GM18511 (cell line): ENCODE data around the gene ERN1.
"Not testable (repeated sequence)": the region's sequence is repeated elsewhere in the genome, so short reads cannot be mapped to it uniquely, and the experiment has no call there.

Experiments used
- ATAC-seq: cut with Tn5 transposase; IDR thresholded peaks from one replicate; pipeline ENCODE4 v1.9.1; 2021; ENCODE audit warnings: mild to moderate bottlenecking, moderate library complexity; ENCODE audit not compliant: unreplicated experiment

ERN1 gene

GRCh38 chr17:64038331-64039105, 91.4 kb downstream of the ERN1 start:
- ATAC-seq, result no peak

DNA sequence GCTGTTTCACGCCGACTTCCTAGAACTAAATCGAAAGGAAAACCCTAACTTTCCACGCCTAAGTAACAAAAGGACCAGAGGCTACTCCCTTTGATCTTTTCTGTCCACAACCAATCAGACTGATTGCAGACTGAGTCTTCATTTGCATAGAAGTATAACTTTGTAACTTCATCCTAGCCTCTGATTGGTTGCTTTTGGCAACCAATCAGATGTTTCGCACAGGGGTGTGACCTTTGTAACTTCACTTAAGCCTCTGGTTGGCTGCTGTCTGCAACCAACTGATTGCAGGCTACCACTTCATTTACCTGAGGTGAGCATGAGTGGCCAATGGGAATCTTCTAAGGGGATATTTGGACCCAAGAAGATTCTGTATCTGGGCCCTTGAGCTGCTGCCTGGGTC, 92.1 kb downstream of the ERN1 start:
- ATAC-seq, result no peak

DNA sequence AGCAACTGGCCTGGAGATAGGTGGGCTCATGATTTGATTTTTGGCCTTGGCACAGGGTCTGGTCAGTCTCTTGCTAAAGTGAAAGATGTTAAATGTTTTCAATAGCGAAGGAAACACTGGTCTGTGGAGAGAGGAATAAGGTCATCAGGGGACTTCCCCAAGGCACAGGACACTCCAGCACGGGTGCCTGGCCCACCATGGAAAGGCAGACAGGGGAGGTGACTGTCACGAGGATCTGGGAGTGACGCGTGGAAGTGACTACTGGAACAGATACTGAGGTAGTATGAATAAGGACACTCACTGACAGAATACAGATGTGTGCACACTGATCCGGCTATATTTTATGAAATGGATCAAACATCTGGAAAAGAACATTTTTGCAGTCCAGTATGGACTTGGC, 92.8 kb downstream of the ERN1 start:
- no peak for ATAC-seq

GRCh38 chr17:64036198-64036922, 93.6 kb downstream of the ERN1 start:
- no peak for ATAC-seq

DNA sequence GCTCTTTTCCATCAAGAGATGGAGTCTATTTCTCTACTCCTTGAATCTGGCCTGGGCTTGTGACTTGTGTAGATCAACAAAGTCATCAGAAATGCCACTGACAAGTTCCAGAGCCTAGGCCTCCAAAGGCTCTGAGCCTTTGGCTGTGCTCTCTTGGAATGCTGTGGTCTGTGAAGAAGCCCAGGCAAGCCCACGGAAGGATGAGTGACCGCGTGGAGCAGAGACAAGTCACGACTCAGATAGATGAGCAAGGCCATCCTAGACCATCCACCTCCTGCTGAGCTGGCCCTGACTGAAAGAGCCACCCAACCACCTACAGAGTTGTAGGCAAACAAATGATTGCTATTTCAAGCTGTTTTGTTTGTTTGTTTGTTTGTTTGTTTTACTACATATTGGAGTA, 97.9 kb downstream of the ERN1 start:
- ATAC-seq, result no peak

- no peak for ATAC-seq
Measured at GRCh38 chr17:64028874-64029464, 101.0 kb downstream of the ERN1 start.

GRCh38 chr17:64025732-64026294, 104.1 kb downstream of the ERN1 start:
- peak; percentile 66 for ATAC-seq

GRCh38 chr17:64024781-64025731, 104.9 kb downstream of the ERN1 start:
- ATAC-seq, result no peak

GRCh38 chr17:64024215-64024654, 105.7 kb downstream of the ERN1 start:
- ATAC-seq, result no peak

- ATAC-seq, result no peak
Measured at GRCh38 chr17:64022611-64023063, 107.3 kb downstream of the ERN1 start.

DNA sequence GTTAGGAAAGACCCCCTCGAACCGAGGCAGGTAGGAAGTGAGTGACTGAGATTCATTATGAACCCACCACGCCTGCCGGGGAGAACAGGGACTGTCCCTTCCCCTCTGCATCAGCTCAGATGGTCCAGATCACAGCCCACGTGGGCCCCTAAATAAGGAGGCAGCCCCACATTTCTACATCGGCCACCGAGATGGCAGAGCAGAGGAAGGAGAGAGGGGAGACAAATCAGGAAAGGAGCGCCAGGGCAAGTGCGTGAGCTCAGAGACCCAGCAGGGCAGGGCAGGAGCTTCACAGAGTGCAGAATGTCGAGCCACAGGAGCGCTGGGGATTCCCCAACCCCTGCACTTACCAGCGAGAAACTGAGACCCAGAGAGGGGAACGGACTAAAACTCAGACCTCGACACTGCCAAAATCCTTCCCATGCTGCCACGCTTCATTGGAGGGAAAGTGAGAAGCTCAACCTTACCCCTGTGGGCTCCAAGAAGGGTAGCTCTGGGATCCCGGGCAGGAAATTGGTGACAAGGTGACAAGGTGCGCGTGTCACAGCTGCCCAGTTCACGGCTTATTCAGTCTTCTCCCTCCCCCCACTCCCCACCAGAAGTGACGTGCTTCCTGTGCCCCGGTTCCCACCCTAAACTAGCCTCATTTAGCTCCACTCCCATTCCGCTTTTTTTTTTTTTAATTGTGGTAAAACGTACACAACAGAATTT, 109.7 kb downstream of the ERN1 start, which contains the start of gene ICAM2:
Gene ICAM2 (minus strand): TSS at position 578 of the 711 bp plus-strand sequence. CDS start 13,942 bp downstream, outside the sequence.
- ATAC-seq, result peak; percentile 81

GRCh38 chr17:64019551-64019961, 110.4 kb downstream of the ERN1 start:
- ATAC-seq, result not testable (repeated sequence)

DNA sequence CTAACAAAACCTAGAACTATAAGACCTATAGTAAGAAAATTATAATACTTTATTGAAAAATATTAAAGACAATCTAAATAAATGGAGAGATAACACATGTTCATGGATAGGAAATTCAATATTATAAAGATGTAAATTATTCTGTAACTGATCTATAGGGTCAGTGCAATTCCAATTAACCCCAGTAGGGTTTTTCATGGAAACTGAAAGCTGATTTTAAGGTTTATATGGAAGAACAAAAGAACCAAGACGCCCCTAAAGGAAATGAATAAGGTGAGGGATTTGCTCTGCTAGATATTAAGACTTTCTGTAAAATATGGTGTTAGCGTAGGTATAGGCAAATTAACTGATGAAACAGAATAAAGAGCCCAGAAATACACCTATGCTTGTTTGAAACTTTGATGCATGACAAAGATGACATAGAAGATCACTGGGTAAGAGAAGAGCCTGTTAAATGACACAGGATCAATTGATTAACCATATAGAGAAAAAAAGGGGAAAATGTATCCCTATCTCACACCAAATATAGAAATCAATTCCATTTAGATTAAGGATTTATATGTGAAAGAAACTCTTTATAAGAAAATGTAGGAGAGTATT, 112.5 kb downstream of the ERN1 start:
- ATAC-seq, result no peak

DNA sequence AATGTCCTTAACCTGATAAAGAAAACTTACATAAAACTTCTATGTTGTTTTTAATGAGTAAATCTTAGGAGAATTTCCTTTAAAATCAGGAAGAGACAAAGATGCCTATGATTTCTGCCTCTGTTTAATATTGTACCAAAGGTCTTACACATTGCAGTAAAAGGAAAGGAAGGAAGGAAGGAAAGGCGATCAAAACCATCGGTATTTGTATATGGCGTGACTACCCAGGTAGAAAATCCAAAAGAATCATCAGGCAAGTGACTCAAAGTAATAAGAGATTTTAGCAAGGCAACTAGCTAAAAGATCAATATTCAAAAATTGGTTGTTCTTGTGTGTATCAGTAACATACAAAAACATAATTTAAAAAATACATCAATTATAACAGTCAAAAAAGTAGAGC, 113.0 kb downstream of the ERN1 start:
- ATAC-seq, result no peak

DNA sequence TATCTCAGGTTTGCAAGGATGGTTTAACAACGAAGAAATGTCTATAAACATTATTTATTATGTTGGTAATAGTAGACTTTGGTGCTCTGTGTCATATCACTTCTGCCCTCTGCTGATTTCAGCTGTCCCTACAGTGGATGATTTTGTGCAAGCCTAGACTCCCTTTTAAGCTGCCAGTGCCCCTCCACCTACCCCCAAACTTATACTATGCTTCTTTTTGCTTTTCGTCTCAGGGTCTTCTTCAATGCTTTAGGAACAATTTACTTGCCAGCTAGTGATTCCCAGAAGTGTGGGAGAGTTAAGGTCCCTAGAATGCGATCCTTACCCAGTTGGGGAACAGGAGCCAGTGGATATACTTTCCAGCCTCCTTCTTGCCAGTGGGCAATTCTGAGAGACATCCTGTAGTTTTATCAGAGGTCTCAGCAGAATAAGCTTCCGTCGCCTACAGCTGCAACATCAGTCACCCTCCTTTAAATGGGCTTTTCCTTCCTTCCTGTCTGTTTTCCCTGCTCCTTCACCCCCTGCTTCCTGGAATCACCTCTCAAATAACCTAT, 113.6 kb downstream of the ERN1 start:
- no peak for ATAC-seq

- ATAC-seq, result no peak
Measured at GRCh38 chr17:64015447-64015846, 114.5 kb downstream of the ERN1 start.

- ATAC-seq, result no peak
Measured at GRCh38 chr17:64009571-64010402, 120.2 kb downstream of the ERN1 start.

- ATAC-seq, result no peak
Measured at GRCh38 chr17:64008830-64009229, 121.1 kb downstream of the ERN1 start.
